CD4-positive, alpha-beta T cell treated with Interleukin-17A for 1 hour (primary cell): ENCODE measurements around the gene COX19.

Source experiments
- DNase-seq: peaks from one replicate; pipeline ENCODE4 v3.0.0-alpha.2; 2020

Gene COX19

DNA sequence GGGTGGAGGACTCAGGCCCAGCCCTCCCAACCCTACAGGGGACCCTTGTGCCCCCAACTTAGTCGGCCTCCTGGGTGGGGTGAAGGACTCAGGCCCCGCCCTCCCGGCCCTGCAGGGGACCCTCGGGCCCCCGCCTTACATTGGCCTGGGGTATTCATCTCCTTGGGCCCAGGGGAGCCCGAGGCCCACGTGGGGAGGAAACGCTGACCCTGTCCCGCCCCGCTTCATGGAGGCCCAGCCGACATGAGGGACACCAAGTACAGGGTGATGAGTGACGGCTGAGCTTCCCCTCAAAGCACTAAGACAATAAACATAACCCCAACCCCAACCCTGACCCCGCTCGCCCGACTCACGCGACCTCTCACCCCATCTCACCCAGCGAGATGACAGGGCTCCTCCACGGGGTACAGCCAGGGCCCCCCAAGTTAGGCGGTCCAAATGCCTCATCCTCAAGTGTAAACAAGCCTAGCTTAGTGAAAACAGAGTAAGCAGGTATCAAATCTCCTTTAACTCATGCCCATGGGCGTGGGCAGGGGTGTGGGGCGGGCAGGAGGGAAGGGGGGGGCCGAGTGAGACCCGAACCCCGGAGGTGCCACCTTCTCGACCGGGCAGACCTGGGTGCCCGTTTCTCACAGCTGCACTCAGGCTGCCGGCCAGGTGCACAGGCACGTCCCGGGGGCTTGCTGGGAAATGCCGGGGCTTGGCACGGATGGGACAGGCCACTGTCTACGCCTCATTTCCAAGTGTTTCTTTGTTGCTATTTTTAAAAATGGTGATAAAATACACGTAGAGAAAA, 15.8 kb upstream of the COX19 start:
- DNase-seq = no peak

DNA sequence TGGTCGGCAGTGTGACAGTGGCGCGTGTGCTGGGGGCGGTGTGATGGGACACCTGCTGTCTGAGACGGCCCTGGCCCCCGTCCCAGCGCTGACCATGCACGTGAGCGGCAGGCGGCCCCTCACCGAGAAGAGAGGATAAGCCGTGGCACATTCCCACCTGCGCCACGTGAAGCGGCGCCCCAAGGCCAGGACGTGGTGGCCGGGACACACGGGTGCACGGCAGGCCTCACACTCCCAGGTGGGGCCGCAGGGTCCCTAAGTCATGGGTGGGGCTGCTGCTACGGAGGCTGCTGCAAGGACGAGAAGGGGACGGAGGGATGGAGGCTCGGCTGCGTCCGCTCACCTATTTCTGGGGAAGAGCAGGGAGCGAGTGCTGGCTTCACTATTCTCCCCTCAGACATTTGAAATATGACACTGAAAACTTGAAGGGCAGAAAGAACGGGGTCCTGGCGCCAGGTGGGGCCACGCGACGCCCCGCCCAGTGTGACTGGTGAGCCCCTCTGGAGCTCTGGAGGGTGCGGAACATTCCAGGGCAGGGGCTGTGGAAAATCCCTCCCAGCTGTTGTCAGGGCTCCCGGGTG, 15.1 kb upstream of the COX19 start:
- DNase-seq = no peak

DNA sequence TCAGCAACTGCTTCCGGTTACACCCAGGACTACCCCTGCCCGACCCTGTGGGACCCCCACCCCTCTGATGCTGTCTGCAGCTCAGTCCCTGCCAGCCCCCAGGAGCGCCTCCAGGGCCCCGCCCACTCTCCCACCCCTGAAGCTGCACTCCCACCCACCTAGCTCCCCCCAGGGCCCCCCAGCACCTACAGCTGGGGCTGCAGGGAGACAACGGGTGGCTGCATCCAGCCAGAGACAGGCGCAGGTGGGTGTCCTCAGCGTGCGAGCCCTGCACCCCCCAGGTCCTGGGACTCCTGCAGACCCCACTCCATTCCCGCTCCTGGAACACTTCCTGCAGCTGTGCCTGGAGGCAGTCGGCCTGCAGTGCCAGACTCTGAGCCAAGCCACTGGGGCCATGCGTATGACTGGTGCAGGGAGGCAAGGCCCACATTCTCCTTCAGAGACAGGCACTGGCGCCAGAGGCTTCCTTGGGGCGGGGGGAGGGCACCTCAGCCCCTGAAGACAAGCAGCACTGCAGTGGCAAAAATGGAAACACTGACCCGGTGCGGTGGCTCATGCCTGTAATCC, 13.7 kb upstream of the COX19 start:
- DNase-seq = no peak

DNA sequence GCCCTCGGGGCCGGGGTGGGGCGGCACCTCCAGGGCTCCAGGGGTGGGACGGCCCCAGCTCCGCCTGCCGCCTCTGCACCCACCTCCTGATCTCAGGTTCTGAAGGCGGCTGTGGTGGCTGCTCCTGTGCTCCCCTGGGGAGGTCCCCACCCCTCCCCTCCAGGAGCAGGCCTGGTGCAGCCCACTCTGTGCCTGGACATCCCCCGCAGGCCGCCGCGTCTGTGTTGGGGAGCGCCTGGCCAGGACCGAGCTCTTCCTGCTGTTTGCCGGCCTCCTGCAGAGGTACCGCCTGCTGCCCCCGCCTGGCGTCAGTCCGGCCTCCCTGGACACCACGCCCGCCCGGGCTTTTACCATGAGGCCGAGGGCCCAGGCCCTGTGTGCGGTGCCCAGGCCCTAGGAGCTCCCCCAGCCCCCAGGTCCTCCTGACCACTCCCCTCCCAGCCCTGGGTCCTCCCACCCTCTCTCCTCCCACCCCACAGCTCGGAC, 13.1 kb upstream of the COX19 start:
- no peak for DNase-seq

DNA sequence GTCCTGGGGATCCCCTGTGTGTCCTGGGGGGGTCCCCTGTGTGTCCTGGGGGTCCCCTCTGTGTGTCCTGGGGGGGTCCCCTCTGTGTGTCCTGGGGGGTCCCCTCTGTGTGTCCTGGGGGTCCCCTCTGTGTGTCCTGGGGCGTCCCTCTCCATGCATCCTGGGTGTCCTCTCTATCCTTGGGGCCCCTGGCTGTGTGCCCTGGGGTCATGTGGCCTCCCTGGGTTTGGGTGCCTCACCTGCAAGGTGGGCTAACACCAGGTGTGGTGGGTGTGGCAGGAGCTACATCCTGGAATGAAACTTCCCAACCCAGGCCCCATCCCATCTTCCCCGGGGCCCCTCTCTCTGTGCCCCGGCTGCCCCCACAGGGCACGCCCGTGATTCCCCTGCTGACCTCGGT, 12.6 kb upstream of the COX19 start:
- DNase-seq = no peak

DNA sequence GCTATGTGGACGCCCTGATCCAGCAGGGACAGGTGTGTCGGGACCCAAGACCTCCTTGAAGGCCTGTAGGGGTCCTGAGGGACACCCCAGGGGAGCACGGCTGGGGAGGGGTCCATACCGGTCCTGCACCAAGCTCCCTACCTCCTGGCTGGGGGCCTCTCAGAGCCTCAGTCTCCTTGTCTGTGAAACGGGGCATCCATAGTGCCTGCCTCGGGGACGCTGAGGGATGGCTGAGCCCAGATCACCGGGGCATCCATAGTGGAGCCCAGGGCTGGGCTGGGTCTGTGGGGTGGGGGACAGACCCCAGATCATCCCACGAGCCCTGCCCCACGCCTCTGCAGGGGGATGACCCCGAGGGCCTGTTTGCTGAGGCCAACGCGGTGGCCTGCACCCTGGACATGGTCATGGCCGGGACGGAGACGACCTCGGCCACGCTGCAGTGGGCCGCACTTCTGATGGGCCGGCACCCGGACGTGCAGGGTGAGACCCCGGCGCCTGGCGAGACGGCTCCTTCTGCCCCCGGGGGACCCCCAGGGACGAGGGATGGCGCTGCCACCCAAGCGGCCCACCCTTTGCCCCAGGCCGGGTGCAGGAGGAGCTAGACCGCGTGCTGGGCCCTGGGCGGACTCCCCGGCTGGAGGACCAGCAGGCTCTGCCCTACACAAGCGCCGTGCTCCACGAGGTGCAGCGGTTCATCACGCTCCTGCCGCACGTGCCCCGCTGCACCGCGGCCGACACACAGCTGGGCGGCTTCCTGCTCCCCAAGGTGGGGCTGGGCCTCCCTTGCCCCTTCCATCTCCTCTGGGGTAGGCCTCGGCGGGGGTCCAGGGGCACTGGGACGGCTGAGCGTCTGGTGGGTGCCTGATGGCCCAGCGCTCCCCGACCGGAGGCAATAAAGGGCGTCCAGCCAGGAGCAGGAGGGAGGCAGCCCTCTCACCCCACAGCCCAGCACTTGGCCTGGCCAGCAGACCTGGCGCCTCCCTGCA, 11.7 kb upstream of the COX19 start:
- no peak for DNase-seq

DNA sequence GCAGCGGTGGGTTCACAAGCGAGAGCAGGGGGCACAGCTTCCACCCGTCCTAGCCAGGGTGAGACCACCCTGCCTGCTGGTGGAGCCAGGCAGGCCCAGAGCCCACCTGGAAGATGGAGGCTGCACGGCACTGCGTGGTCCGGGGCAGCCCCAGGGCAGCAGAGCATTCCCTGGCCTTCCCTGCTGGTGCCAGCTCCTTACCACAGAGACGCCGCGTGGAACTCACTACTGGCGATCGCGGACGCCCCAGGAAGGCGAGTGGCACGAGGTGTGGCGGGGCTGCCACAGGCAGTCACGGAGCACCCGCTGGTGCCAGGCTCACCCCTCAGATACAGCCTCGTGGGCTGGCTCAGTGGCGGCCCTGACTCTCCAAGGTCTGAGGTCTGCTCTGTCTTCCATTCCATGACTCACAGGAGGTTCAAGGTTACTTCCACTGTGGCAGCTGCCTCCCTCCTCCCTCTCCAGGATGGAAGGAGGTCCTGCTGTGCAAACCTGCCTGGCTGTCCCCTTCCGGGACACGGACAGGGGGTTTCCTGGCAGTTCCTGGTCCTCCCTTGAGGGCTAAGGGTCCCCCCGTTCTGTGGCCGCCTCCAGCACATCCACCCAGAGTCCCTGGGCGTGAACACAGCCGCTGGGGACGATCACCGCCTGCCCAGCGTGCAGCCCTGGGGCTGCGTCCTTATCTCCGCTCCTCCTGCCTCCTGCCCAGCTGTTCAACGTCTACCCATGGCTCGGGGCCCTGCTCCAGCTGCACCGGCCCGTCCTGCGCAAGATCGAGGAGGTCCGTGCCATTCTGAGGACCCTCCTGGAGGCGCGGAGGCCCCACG, 10.8 kb upstream of the COX19 start:
- no peak for DNase-seq

DNA sequence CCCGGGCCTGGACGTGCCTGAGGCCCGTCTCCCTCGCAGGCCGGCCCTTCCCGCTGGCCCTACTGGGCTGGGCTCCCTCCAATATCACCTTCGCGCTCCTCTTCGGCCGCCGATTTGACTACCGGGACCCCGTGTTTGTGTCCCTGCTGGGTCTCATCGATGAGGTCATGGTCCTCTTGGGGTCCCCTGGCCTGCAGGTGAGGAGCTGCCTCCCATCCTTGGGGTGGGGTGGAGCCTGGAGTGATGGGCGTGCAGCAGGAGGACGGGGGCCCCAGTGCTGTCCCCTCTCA, 9.7 kb upstream of the COX19 start:
- no peak for DNase-seq

DNA sequence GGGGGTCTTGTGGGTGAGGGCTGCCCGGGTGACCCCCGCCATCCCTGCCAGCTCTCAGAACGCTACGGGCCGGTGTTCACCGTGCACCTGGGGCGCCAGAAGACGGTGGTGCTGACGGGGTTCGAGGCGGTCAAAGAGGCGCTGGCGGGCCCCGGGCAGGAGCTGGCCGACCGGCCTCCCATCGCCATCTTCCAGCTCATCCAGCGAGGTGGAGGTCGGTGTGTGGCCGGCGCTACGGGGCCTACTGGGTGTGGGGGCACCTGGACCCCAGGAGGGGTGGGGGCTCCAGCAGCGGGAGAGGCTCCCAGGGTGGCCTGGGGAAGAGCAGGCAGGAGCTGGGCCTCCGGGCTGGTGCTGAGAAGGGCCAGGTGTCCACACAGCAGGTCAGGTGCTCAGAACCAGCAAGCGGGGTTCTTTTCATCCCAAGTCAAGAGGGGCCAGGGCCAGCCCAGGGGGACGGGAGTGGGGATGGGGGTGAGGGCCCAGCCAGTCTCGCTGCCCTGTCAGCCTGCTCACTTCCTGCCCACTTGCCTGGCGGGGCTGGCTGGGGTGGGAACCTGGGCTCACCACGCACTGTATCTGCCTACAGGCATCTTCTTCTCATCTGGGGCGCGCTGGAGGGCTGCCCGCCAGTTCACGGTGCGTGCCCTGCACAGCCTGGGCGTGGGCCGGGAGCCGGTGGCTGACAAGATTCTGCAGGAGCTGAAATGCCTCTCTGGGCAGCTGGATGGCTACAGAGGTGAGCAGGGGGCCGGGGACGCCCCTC, 9.2 kb upstream of the COX19 start:
- no peak for DNase-seq

DNA sequence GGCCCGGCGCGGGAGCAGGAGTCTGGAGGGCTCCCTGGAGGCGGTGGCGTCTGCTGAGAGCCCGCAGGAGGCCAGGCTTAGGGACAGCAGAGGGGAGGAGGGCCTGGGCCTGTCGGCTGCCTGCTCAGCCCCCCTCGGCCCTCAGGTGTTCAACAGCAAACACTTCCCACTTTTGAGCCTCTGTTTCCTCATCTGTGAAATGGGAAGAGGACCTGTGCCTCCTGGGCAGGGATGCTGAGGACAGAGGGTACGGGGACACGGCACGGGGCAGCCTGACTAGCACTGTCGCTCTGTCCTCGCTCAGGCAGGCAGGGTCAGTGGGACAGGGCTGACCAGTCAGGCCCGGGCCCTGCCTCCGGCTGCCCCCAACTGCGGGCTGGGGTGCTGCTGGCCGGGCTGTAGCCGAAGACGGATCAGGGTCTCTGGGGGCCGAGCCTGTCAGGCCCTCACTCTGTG, 8.3 kb upstream of the COX19 start:
- DNase-seq = no peak

DNA sequence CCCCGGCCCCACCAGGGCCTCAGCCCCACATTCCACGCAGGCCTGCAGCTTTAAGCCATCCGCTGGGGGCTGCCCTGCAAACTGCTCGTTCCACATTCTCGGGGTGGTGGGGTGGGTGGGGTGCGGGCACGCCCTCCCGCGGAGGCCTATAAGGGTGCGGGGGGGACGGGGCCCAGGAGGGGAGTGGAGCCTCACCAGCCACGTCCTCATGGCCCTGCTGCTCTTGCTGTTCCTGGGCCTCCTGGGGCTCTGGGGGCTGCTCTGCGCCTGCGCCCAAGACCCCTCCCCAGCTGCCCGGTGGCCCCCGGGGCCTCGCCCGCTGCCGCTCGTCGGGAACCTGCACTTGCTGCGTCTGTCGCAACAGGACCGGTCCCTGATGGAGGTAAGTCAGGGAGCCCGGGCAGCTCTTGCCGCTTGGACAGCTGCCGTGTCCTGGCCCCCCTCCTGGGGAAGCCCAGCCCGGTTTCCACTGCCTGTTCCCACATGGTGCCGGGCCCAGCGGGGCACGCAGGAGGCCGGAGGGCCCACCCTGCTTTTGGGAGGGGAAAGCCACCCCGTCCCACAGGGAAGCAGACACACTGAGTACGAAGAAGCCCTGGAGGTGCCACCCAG, 7.8 kb upstream of the COX19 start, which contains the start of gene CYP2W1:
TSS of gene CYP2W1 (plus strand) at position 178 of the 612 bp plus-strand sequence. CDS start at position 209, 31 bp downstream.
- DNase-seq = no peak

DNA sequence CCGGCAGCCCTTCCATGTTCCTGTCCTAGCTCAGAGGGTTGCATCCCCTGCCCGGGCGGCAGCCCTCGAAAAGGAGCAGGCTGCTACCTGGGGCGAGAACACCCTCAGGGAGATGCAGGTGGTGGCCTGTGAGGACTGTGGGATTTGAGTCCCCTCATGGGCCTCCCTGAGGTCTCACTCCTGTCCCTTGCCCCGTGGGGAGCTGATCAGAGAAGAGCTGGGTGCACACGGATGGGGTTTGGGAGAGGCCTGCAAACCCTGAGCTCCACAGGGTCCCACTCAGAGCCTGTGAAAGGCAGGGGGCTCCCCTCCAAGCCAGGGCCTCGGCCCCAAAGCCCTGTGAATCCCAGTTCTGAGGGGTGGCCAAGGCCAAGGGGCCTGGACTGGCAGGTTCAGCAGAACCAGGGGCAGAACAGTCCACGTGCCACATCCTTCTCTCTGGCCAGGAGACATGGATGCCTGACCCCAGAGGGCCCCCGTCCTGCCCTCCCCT, 7.2 kb upstream of the COX19 start:
- DNase-seq = no peak

DNA sequence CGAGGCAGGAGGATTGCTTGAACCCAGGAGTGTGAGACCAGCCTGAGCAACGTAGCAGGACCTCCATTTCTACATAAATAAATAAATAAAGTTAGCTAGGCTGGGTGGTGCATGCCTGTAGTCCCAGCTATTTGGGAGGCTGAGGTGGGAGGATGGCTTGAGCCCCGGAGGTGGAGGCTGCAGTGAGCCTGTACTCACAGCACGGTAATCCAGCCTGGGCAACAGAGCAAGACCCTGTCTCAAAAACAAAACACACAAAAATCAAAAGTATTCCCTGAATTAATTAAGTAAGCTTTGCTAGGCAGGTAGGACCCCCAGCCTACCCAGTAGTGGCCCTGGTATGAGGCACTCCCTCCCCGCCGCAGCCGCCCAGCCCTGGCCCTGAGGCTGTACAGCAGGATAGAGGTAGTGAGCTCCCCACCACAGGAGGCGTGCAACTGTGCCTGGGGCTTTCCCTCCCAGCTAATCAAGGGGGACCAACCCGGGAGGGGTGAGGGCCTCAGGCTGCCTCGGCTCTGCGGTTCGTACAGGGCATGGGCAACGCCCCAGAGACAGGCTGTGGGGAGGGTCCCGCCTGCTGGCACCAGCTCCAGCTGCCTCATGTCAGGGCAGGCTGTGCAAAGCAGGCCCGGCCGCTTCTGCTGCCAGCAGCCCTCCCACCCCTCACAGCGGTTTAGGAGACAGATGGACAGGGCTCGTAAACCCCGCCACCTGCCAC, 6.6 kb upstream of the COX19 start:
- no peak for DNase-seq

DNA sequence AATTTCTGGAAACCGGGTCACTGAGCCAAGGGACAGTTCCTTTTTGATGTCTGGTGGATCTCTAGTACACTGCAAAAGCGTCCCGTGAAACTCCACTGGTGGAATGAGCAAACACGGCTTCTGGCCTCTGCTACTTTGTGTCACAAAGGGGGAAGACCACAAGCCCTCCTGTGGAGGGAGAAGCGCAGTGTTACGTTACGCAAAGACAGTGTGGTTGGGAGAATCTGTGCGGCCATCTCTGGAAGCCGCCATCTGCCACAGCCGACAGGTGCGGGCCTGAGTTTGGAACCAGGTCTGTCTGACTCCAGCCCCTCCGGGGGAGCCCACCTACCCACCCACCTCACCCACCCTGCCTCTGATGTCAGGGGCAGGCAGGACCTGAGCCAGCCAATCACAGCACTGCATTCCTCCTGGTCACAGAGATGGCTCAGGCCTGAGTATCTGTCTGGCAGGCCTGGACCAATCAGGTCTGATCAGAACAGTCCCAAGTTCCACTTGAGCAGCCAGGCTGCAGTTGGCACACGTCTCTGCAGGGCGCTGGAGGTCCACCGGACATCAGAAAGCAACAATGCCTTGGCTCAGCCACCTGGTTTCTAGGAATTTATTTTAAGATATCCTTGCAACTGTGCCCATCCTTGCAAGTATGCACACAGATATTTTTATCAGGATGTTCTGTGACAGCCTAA, 4.7 kb upstream of the COX19 start:
- DNase-seq = no peak

DNA sequence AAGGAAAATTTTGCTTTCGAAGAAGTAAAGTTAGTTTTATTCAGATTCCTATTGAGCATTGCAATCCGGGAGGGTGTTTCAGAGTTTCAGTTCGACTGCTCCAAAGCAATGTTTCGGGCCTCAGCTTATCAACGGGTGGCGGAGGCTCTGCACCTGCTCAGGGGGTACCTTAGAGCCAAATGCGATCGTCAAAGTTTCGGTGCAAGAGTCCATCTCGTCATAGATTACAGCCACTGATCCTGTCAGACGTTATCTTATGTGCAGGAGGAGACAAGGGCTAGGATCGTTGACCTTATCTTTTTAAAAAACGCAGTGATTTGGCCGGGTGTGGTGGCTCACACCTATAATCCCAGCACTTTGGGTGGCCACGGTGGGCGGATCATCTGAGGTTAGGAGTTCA, 3.8 kb upstream of the COX19 start:
- DNase-seq = no peak

DNA sequence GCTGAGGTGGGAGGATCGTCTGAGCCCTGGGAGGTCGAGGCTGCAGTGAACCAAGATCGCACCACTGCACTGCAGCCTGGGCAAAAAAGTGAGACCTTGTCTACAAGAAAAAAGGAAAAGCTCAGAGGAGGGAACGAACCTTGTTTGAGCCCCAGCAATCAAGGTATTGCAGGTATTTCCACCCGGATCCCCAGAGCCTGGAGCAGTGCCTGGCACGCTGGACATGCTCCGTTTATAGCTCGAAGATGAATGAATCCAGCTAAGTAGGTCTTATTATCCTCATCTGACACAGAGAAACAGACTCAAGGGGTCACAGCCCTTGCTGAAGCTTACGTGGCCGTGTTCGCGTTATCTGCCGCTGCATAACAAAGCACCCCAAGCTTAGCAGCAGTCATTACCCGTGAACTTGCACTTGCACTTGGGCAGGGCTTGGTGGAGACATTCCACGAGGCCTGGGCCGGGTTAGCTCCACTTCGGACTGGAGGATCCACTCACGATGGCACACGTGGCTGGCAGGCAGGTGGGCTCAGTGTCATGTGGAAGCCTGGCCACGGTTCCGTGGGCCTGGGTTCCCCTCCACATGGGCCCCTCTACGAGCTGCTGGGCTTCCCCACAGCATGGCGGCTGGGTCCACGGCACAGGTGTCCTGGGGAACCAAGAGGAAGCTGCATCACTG, 3.2 kb upstream of the COX19 start:
- no peak for DNase-seq

DNA sequence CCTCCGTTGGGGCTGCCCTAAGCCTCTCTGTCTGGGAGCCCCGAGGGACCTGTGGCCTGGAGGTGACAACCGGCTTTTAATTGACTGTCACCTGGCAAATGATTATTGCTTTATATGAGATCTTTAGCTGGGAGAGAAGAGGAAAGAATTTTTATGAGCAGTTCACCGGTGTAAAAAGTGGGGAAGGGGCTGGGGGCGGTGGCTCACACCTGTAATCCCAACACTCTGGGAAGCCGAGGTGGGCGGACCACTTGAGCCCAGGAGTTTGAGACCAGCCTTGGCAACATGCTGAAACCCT, 2.6 kb upstream of the COX19 start:
- no peak for DNase-seq

DNA sequence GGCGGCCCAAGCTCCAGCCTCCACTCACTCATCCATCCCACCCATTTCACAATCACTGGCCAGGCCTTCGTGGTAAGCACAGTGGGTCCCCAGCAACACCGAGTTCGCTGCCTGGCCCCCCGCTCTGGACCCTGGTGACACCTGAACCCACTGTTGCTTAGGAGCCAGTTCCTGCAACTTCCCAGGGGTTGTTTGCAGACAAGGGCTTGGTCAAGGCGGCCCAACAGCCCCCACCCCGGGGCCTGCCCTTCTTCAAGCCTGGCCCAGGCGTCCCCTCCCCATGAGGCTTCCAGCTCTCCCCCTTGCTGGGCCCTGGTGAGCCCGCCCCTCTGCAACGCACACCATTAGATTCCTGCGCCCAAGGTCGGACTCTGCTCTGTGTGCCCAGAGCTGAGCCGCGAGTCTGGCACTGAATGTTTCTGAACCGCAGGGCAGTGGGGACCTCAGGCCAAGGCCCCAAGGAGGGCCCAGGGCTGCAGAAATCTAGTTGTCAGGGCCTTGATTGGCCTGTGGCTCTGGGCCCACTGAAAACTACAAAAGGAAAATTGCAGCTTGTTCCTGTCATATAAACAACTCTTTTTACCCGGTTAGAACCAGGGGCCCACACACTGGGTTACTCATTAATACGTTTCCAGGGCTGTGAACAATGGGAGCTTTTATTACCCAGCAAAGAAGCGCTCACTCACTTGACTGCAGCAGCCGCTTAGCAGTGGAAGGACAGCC, 2.1 kb upstream of the COX19 start:
- no peak for DNase-seq
